K562 (cell line): ENCODE data around the gene ACE. TPM values are rescaled to one million over a fixed set of nuclear protein-coding genes. Genes with fewer than 3 reads are reported as not detected.
A peak's percentile ranks its signal among the peaks of the same experiment; 100 is the strongest.

Experiments
- ATAC-seq: fragments of 200-7000 bp; cut with Tn5 transposase; 3 replicates; pipeline ENCODE4 v1.9.1; 2020; ENCODE audit warnings: moderate library complexity
- BruUV-seq: library from RNA; stranded (reverse); fragments of 400-500 nt; replicated peaks from 2 replicates; lab custom pipeline; 2021; lab: Mats Ljungman, UMichigan
- CTCF ChIA-PET: fragments of 300-600 bp; formaldehyde crosslinking; extraction: SDS; loops from one replicate; lab custom pipeline; 2021; ENCODE audit warnings: low intra/inter-chr PET ratio; lab: Yijun Ruan, JAX
- POLR2A ChIA-PET: fragments of 300-600, 350-650 bp; sonication (Branson Sonifier 250); formaldehyde crosslinking; extraction: SDS; loops from one replicate; lab custom pipeline; 2021; ENCODE audit warnings: antibody characterized with exemption, inconsistent platforms; lab: Yijun Ruan, JAX
- DNase-seq, 4 experiments: peaks; one replicate each; pipeline versions ENCODE4 v3.0.0 to v3.0.0-alpha.2; 2011 to 2018; ENCODE audit warnings: low spot score in 3 of 4, mixed read lengths in 3 of 4; ENCODE audit errors: extremely low read depth in 1 of 4
- FAIRE-seq: peaks from 2 replicates; lab custom pipeline; 2011; peaks lifted over from hg19 to GRCh38; lab: Jason Lieb, UNC
- H2AFZ ChIP-seq: 2 replicates; pipeline ENCODE4 v1.6.0; 2011; ENCODE audit warnings: low read depth, low read length, control low read depth, inconsistent platforms
- H3K27ac ChIP-seq: fragments of 200-600 bp; 3 replicates; pipeline ENCODE4 v1.8.0; 2011; ENCODE audit warnings: low read depth, mild to moderate bottlenecking, control low read depth, inconsistent platforms, low read length, moderate library complexity, mixed read lengths; ENCODE audit errors: extremely low read depth
- H3K27me3 ChIP-seq, 2 experiments: fragments of 300-600 bp in 1 of 2; 2 replicates in 1 of 2; 3 replicates in 1 of 2; pipeline versions ENCODE4 v1.6.0 to v1.8.0; 2011; ENCODE audit warnings: inconsistent platforms in 2 of 2, low read length in 2 of 2, mild to moderate bottlenecking in 1 of 2, mixed read lengths in 1 of 2, moderate library complexity in 1 of 2; ENCODE audit not compliant: control insufficient read depth in 2 of 2, insufficient read depth in 2 of 2
- H3K36me3 ChIP-seq: fragments of 300-600 bp; 3 replicates; pipeline ENCODE4 v1.8.0; 2011; ENCODE audit warnings: mild to moderate bottlenecking, low read length, inconsistent platforms; ENCODE audit not compliant: control insufficient read depth, insufficient read depth
- H3K4me1 ChIP-seq, 2 experiments: fragments of 200-600 bp in 1 of 2; replicated peaks in 1 of 2; 2 replicates in 1 of 2; 3 replicates in 1 of 2; pipeline versions ENCODE4 v1.5.1 to v1.8.0; 2011; ENCODE audit warnings: inconsistent platforms in 2 of 2, low read length in 2 of 2, mild to moderate bottlenecking in 1 of 2, mixed read lengths in 1 of 2, moderate library complexity in 1 of 2; ENCODE audit not compliant: control insufficient read depth in 2 of 2, insufficient read depth in 2 of 2
- H3K4me2 ChIP-seq: 2 replicates; pipeline ENCODE4 v1.6.1; 2011; ENCODE audit warnings: low read length, control low read depth, inconsistent platforms, mixed read lengths; ENCODE audit not compliant: insufficient read depth
- H3K4me3 ChIP-seq: fragments of 200-600 bp; sonication (generic), shearing (Covaris generic); 2 replicates; pipeline ENCODE4 v1.5.1; 2016; ENCODE audit warnings: control low read depth, inconsistent platforms
- H3K79me2 ChIP-seq: fragments of 200-600 bp; 3 replicates; pipeline ENCODE4 v1.8.0; 2011; ENCODE audit warnings: low read length, inconsistent platforms; ENCODE audit not compliant: control insufficient read depth, insufficient read depth
- H3K9ac ChIP-seq, 2 experiments: 2 replicates each; pipeline versions ENCODE4 v1.6.0 to v1.6.1; 2011; ENCODE audit warnings: low read depth in 2 of 2, low read length in 2 of 2, control low read depth in 1 of 2, inconsistent platforms in 1 of 2, mild to moderate bottlenecking in 1 of 2, mixed read lengths in 1 of 2; ENCODE audit not compliant: insufficient read depth in 1 of 2
- H3K9me1 ChIP-seq: one replicate; pipeline ENCODE4 v1.6.0; 2011; ENCODE audit warnings: inconsistent platforms, mild to moderate bottlenecking, low read length, moderate library complexity; ENCODE audit not compliant: control insufficient read depth, insufficient read depth
- H3K9me3 ChIP-seq: replicated peaks from 2 replicates; pipeline ENCODE4 v1.5.1; 2011; ENCODE audit warnings: low read depth, low read length, inconsistent platforms; ENCODE audit not compliant: control insufficient read depth, insufficient read depth
- H4K20me1 ChIP-seq: replicated peaks from 2 replicates; pipeline ENCODE4 v1.6.1; 2011; ENCODE audit warnings: low read length, inconsistent platforms, mixed read lengths; ENCODE audit not compliant: control insufficient read depth, insufficient read depth
- HMG20B ChIP-seq: fragments of 250-450 bp; sonication (Bioruptor Pico); IDR thresholded peaks from 2 replicates; pipeline ENCODE4 v1.5.0; 2021; ENCODE audit warnings: mild to moderate bottlenecking
- PCBP1 ChIP-seq: fragments of 200-400 bp; formaldehyde crosslinking; IDR thresholded peaks from 2 replicates; pipeline ENCODE4 v1.6.1; 2018; ENCODE audit warnings: mild to moderate bottlenecking, low read depth, low read length; ENCODE audit not compliant: poor library complexity, severe bottlenecking
- RAD21 ChIP-seq, 2 experiments: fragments of 250-450 bp in 1 of 2; fragments of 450-650 bp in 1 of 2; sonication (Bioruptor Pico) in 1 of 2; formaldehyde crosslinking in 1 of 2; IDR thresholded peaks in 1 of 2; conservative IDR thresholded peaks in 1 of 2; 2 replicates each; pipeline versions ENCODE4 v1.4.0 to v1.8.0; 2020 to 2022; ENCODE audit warnings: mild to moderate bottlenecking in 2 of 2, moderate library complexity in 1 of 2
- REST ChIP-seq, 2 experiments: fragments of 450-650 bp; formaldehyde crosslinking in 1 of 2; IDR thresholded peaks; 2 replicates each; pipeline versions ENCODE4 v1.4.0 to v1.6.1; 2014 to 2020; ENCODE audit warnings: mild to moderate bottlenecking in 2 of 2, borderline replicate concordance in 1 of 2, low read depth in 1 of 2
- ZBTB7A ChIP-seq: IDR thresholded peaks from 2 replicates; pipeline ENCODE4 v1.6.1; 2011; ENCODE audit warnings: low read depth, mild to moderate bottlenecking, low read length, moderate library complexity, borderline replicate concordance; ENCODE audit not compliant: control insufficient read depth
- WGBS: fragments of 100-300 bp; shearing (Covaris generic); methylation state at CpG from one replicate; pipeline ENCODE4 v1.1.6; 2016; ENCODE audit warnings: low coverage, mixed read lengths; ENCODE audit not compliant: insufficient coverage; ENCODE audit errors: missing lambda C conversion rate; 5-methylcytosine and 5-hydroxymethylcytosine counted together
- in situ Hi-C: fragments of 300-500 bp; cut with MboI; formaldehyde crosslinking; loops from 4 replicates; pipeline ENCODE4 v1.15.0; 2018; ENCODE audit warnings: inconsistent platforms, mixed read lengths
- intact Hi-C: fragments of 100-400 bp; cut with micrococcal nuclease; formaldehyde crosslinking; loops from 2 replicates; pipeline ENCODE4 v1.14.2; 2022
- polyA plus RNA-seq, 8 experiments: library from polyadenylated mRNA; depleted of rRNA in 4 of 8; stranded (reverse) in 5 of 8; unstranded in 3 of 8; fragments of >200 nt; fragmentation: Nextera tagmentation in 2 of 8; fragmentation: Illumina TruSeq in 1 of 8; extraction: Ambion mirVana in 2 of 8; extraction: Trizol in 1 of 8; gene quantifications; 2 replicates each; pipeline versions ENCODE4 v1.2.1 to v1.2.3, GENCODE V29; 2011 to 2014; ENCODE audit warnings: inconsistent platforms in 1 of 8, missing spikeins in 1 of 8
- total RNA-seq, 7 experiments: library from RNA; depleted of rRNA in 6 of 7; stranded (reverse); fragments of >200 nt in 6 of 7; fragmentation: Illumina TruSeq in 2 of 7; extraction: Trizol in 2 of 7; gene quantifications; 2 replicates each; pipeline versions ENCODE4 v1.2.1 to v1.2.3, GENCODE V29; 2011 to 2021; ENCODE audit warnings: low replicate concordance in 1 of 7

The ACE gene
- total and polyA plus RNA-seq, 9 of the 15 experiments (the other 6 are each of a cell fraction or from before 2014, with no cell fraction given): 0.07 to 2.5 (median 0.47) TPM; not detected in 1

GRCh38 chr17:63523253-63523855 lies 46.5 kb downstream of the ACE start, which contains the start of gene KCNH6:
Gene KCNH6, plus strand, starts transcription at chr17:63523358. Its CDS starts 56 bp downstream, at chr17:63523414.
- WGBS: 4% methylated on average over 24 of the region's 38 CpGs
- in situ Hi-C loops: no loop called here
- H3K4me3 ChIP-seq: peak within 1 kb of the TSS; percentile 13; the same call in 1 of the 2 replicates

More at GRCh38 chr17:63523253-63523855, 46.5 kb downstream of the ACE start, which contains the start of gene KCNH6:
- FAIRE-seq (no peak), ATAC-seq (no peak; the same call in 1 of the 3 replicates), DNase-seq (no peak)
- H3K4me2 ChIP-seq: peak within 1 kb of the TSS; percentile 37
- H3K27me3 ChIP-seq: peaks cover 6 to 44% of the 10 kb centered on the region in 2 experiments; a peak in 4 of 5 replicates
- no TSS peak for BruUV-seq
- H3K9me1 ChIP-seq: peaks cover 3% of the 10 kb centered on the region
- H3K36me3 ChIP-seq: no peaks in the 10 kb centered on the region
- peak; percentile 11; the same call in 1 of the 2 replicates for TF ChIP-seq ZBTB7A
- 0 out of 4 replicates have a peak, but pooled peaks of 1 of the 2 experiments have one; percentile 7 for TF ChIP-seq RAD21 (CRISPR knock-in tag; conservative IDR thresholded peaks at IDR 0.05 in 1 of 2, IDR thresholded peaks at IDR 0.05 in 1 of 2)
- no peak for TF ChIP-seq HMG20B (CRISPR knock-in tag)
- TF ChIP-seq PCBP1: peak; percentile 62
- TF ChIP-seq REST (IDR thresholded peaks at IDR 0.05; ENCODE audit: borderline replicate concordance): no peak
- TF ChIP-seq REST (CRISPR knock-in tag; IDR thresholded peaks at IDR 0.05; ENCODE audit: low read depth): peak; percentile 82; the same call in 1 of the 2 replicates
- H3K9ac ChIP-seq: no peak within 1 kb of the TSS
- H2AFZ ChIP-seq: no peak within 1 kb of the TSS
- intact Hi-C loops: no loop called here
- peaks cover 0 to 5% of the 10 kb centered on the region in 2 experiments; a peak in 2 of 5 replicates for H3K4me1 ChIP-seq
- no peaks in the 10 kb centered on the region for H3K9me3 ChIP-seq
- H3K27ac ChIP-seq: no peak within 1 kb of the TSS
- ChIA-PET POLR2A (interaction anchor here (0.7 to 1.0 kb wide), 2 partner anchors 12 to 31 kb away, joined by 3 read pairs; no protein-coding TSS in a partner anchor), CTCF (no interaction called here)
- H4K20me1 ChIP-seq: peaks cover 25% of the 10 kb centered on the region
- H3K79me2 ChIP-seq: no peaks in the 10 kb centered on the region
